ENCODE measurements around the gene ASB4. TPM values are rescaled to one million over a fixed set of nuclear protein-coding genes. Genes with fewer than 3 reads are reported as not detected.
A peak's percentile ranks its signal among the peaks of the same experiment; 100 is the strongest.

ASB4 gene
- polyA plus RNA-seq, 1 experiment: 0.06 TPM

DNA sequence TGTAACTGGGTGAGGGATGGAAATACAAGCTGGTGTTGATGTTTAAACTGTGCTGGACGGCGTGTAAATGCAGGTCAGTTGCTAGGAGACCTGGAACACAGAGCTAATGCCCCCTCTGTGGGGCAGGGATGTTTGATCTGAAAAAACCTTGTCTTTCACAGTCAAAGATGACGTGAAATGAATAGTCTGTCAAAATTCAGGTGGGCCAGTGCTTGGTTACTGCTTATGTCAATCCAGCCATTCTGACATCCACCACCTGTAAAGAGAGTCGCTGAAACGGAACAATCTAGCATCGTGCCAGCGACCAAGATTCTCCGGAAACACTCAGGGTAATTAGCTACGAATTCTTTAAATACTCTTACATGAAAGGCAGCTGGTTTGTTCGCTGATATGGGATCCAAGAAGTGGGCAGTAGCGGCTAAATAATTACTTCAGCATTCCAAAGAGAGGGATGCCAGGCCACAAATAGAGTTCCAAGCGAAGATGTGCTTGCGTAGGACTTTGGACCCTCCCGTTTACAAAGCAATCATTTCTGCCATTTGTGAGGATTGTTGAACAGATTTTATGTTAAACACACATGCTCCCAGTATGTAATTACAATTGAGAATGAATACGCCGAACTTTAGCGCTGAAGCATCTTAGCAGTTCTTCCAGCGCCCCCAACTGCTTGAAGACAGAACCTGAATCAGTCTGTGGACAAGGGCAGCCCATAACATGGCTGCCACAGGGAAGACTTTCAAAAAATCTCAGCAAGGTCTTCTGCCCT, 7.3 kb upstream of the ASB4 start:
- Histone ChIP-seq H3K27me3 (ENCODE audit: control insufficient read depth, insufficient read depth, low read length) (no peaks in the 10 kb centered on the region), H3K4me3 (ENCODE audit: low read depth, low read length) (no peak overlapping the region), H3K9me3 (ENCODE audit: control insufficient read depth, insufficient read depth, low read length) (no peaks in the 10 kb centered on the region), H3K27ac (ENCODE audit: low read depth, low read length) (no peak overlapping the region)
- ChIA-PET POLR2A (no interaction called here), CTCF (interaction anchor here (0.6 to 5.3 kb wide), 14 partner anchors 8 to 1380 kb away, joined by 3 to 80 read pairs (median 8); partner anchors contain the start of gene ASB4)
- DNase-seq (ENCODE audit: low read depth, low spot score): no peak
- TF ChIP-seq, protein P1, sequence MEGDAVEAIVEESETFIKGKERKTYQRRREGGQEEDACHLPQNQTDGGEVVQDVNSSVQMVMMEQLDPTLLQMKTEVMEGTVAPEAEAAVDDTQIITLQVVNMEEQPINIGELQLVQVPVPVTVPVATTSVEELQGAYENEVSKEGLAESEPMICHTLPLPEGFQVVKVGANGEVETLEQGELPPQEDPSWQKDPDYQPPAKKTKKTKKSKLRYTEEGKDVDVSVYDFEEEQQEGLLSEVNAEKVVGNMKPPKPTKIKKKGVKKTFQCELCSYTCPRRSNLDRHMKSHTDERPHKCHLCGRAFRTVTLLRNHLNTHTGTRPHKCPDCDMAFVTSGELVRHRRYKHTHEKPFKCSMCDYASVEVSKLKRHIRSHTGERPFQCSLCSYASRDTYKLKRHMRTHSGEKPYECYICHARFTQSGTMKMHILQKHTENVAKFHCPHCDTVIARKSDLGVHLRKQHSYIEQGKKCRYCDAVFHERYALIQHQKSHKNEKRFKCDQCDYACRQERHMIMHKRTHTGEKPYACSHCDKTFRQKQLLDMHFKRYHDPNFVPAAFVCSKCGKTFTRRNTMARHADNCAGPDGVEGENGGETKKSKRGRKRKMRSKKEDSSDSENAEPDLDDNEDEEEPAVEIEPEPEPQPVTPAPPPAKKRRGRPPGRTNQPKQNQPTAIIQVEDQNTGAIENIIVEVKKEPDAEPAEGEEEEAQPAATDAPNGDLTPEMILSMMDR (IDR thresholded peaks at IDR 0.05; ENCODE audit: low read depth, low read length): peak; percentile 47

DNA sequence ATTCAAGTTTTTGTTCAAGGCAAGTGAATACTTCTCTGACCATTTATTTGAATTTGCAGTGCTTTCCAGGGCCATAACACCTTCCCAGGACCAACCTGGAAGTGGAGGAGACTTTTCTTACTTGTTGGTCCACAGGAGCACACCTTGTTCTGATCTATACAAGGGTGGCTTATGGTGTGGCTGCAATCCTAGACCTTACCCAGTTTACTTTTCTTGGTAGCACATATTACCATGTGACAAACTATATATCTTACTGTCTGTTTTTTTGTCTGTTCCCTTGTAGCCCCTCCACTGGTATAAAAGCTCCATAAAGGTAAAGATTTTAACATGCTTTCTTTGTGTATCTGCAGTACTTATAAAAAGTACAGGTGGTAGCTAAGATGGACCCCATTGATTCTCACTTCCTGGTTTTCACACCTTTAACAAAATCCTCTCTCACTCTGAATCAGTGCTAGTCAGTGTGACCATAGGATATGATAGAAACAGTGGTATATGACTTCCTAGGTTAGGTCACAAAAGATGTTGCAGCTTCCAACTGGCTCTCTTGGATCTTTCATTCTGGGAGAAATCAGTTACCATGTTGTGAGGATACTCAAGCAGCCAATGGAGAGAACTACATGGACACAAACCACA, 5.6 kb upstream of the ASB4 start:
- CTCF ChIA-PET: interaction anchor here (0.8 to 5.3 kb wide), 6 partner anchors 31 to 1030 kb away, joined by 3 to 80 read pairs (median 5); no protein-coding TSS in a partner anchor
- no peak overlapping the region for H3K4me3 ChIP-seq (ENCODE audit: low read depth, low read length)

DNA sequence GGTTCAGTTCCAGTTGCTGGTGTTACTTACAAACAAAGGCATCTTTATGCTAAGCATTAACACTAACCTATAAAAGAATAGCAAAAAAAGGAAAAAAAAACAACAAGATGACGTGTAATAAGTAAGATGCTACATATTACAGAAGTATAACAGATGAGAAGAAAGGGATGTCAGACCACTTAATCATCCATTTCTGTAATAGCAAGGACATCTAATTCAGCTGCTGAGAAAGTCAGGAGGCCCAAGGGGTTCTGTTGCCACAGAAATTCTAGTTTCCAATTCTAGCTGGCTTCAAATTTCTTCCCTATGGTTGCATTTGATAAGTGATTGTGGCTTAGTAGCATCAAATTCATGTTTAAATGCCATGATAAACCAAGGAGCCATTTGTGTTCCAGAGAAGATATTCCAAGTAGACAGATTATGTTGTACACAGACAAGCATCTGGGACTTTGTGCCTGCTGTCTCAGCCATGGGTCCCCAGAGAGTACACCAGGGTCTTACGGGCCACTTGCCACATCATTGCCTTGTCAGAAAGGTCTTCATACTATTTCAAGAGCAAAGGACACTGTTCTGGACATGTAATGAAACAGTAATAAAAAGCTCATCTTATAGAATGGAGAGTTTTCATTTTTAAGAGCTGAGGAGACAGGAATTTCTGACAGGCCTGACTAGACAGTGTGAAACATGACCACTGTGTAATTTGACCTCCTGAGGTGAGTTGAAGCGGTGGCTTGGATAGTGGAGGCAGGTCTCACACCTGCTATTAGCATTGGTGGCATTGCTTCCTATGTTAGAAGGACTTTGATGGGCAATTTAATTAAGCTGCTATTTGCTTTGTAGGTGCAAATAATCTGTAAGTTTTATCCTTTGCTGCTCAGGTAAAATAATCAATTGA, 4.2 kb upstream of the ASB4 start:
- POLR2A ChIA-PET: no interaction called here
- DNase-seq (ENCODE audit: low read depth, low spot score): no peak
- CTCF ChIA-PET: interaction anchor here (0.9 to 1.5 kb wide), 4 partner anchors 11 to 1033 kb away, joined by 3 to 5 read pairs (median 3); no protein-coding TSS in a partner anchor

More for the DNA sequence above, 5.6 kb upstream of the ASB4 start:
- Histone ChIP-seq H3K9me3 (ENCODE audit: control insufficient read depth, insufficient read depth, low read length) (no peaks in the 10 kb centered on the region), H3K27ac (ENCODE audit: low read depth, low read length) (no peak overlapping the region), H3K27me3 (ENCODE audit: control insufficient read depth, insufficient read depth, low read length) (no peaks in the 10 kb centered on the region)
- no peak for DNase-seq (ENCODE audit: low read depth, low spot score)
- POLR2A ChIA-PET: no interaction called here
- TF ChIP-seq, protein P1 (IDR thresholded peaks at IDR 0.05; ENCODE audit: low read depth, low read length): no peak

DNA sequence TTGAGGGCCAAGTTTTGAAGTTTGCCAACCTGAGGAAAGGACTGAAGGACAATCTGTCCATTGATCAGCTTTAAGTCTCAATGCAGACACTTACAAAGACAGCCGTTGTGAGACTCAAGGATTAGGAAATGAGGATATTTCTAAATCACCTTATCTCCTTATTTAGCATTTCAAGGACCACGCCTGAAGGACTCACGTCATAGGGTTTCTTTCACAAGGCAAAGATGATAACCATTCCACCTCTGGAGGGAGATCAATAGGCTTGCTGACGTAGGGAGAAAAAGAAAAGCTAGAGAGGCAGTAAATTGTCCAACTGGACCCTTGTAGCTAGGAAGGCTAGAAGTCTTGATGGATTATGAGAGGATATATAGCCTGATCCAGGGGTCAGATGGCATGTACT, 3.3 kb upstream of the ASB4 start:
- Histone ChIP-seq H3K27ac (ENCODE audit: low read depth, low read length) (no peak overlapping the region), H3K27me3 (ENCODE audit: control insufficient read depth, insufficient read depth, low read length) (peaks cover 3% of the 10 kb centered on the region), H3K4me3 (ENCODE audit: low read depth, low read length) (no peak overlapping the region), H3K9me3 (ENCODE audit: control insufficient read depth, insufficient read depth, low read length) (no peaks in the 10 kb centered on the region)
- CTCF ChIA-PET: interaction anchor here (0.6 to 1.5 kb wide), 3 partner anchors 10 to 1033 kb away, joined by 3 to 5 read pairs (median 4); no protein-coding TSS in a partner anchor
- DNase-seq (ENCODE audit: low read depth, low spot score): no peak
- TF ChIP-seq, protein P1 (IDR thresholded peaks at IDR 0.05; ENCODE audit: low read depth, low read length): no peak
- POLR2A ChIA-PET: no interaction called here

More for the DNA sequence above, 4.2 kb upstream of the ASB4 start:
- Histone ChIP-seq H3K4me3 (ENCODE audit: low read depth, low read length) (no peak overlapping the region), H3K9me3 (ENCODE audit: control insufficient read depth, insufficient read depth, low read length) (no peaks in the 10 kb centered on the region), H3K27ac (ENCODE audit: low read depth, low read length) (no peak overlapping the region), H3K27me3 (ENCODE audit: control insufficient read depth, insufficient read depth, low read length) (peaks cover 3% of the 10 kb centered on the region)
- TF ChIP-seq, protein P1 (IDR thresholded peaks at IDR 0.05; ENCODE audit: low read depth, low read length): no peak
